SKM-1 (cell line): ENCODE measurements around the gene NCKAP5.

Source experiments
- DNase-seq: peaks from one replicate; lab custom pipeline; 2025; ENCODE audit not compliant: unreplicated experiment; lab: John Stamatoyannopoulos, UW

NCKAP5 gene

GRCh38 chr2:132664096-132664495, 904.2 kb downstream of the NCKAP5 start:
- DNase-seq, result no peak

- DNase-seq, result no peak
These were observed 905.5 kb downstream of the NCKAP5 start for GRCh38 chr2:132662732-132663131.

- DNase-seq, result no peak
These were observed 908.9 kb downstream of the NCKAP5 start for GRCh38 chr2:132659331-132659730.

- DNase-seq, result no peak
These were observed 911.8 kb downstream of the NCKAP5 start for GRCh38 chr2:132656266-132656975.

GRCh38 chr2:132654968-132655367, 913.3 kb downstream of the NCKAP5 start:
- no peak for DNase-seq

- no peak for DNase-seq
These were observed 913.9 kb downstream of the NCKAP5 start for GRCh38 chr2:132654335-132654734.

GRCh38 chr2:132652474-132652873, 915.8 kb downstream of the NCKAP5 start:
- no peak for DNase-seq

- no peak for DNase-seq
These were observed 916.9 kb downstream of the NCKAP5 start for GRCh38 chr2:132651115-132652045.

- DNase-seq, result no peak
These were observed 921.6 kb downstream of the NCKAP5 start for GRCh38 chr2:132646540-132647108.

- peak; percentile 91 for DNase-seq
These were observed 922.3 kb downstream of the NCKAP5 start for GRCh38 chr2:132645722-132646539.

GRCh38 chr2:132645176-132645575, 923.1 kb downstream of the NCKAP5 start:
- DNase-seq, result no peak

- DNase-seq, result no peak
These were observed 925.8 kb downstream of the NCKAP5 start for GRCh38 chr2:132642415-132642814.

GRCh38 chr2:132641819-132642218, 926.4 kb downstream of the NCKAP5 start:
- peak; percentile 24 for DNase-seq

GRCh38 chr2:132640116-132640515, 928.1 kb downstream of the NCKAP5 start:
- no peak for DNase-seq

GRCh38 chr2:132638313-132639040, 929.8 kb downstream of the NCKAP5 start:
- DNase-seq, result no peak

- no peak for DNase-seq
These were observed 931.9 kb downstream of the NCKAP5 start for GRCh38 chr2:132636346-132636745.

GRCh38 chr2:132633635-132634034, 934.6 kb downstream of the NCKAP5 start:
- DNase-seq, result no peak

GRCh38 chr2:132632000-132632649, 936.1 kb downstream of the NCKAP5 start:
- DNase-seq, result no peak

- no peak for DNase-seq
These were observed 940.7 kb downstream of the NCKAP5 start for GRCh38 chr2:132627536-132627935.
